ENCODE results near the gene CCDC126.

- TF ChIP-seq POLR2A (IDR thresholded peaks at IDR 0.05; ENCODE audit: low read length) (no peak), GATA1 (IDR thresholded peaks at IDR 0.05; ENCODE audit: low read depth, low read length) (no peak)
Measured at GRCh38 chr7:23622506-23622925, 25.3 kb downstream of the CCDC126 start.

Data from erythroblast (primary cell).